HepG2 (cell line): ENCODE data around the gene ESPN. TPM values are rescaled to one million over a fixed set of nuclear protein-coding genes. Genes with fewer than 3 reads are reported as not detected.

Source experiments
- ATAC-seq: fragments of 200-7000 bp; cut with Tn5 transposase; 3 replicates; pipeline ENCODE4 v1.9.1; 2020; ENCODE audit warnings: mild to moderate bottlenecking, moderate library complexity
- BruUV-seq: library from RNA; stranded (reverse); fragments of 400-500 nt; replicated peaks from 2 replicates; lab custom pipeline; 2021; lab: Mats Ljungman, UMichigan
- CTCF ChIA-PET: fragments of 300-600 bp; formaldehyde crosslinking; extraction: SDS; loops from one replicate; lab custom pipeline; 2021; ENCODE audit warnings: low total read pairs, inconsistent platforms, low intra/inter-chr PET ratio; lab: Yijun Ruan, JAX
- POLR2A ChIA-PET: fragments of 350-600 bp; sonication (Branson Sonifier 250); formaldehyde crosslinking; loops from one replicate; lab custom pipeline; 2020; ENCODE audit warnings: antibody characterized with exemption, inconsistent platforms; lab: Yijun Ruan, JAX
- DNase-seq: peaks from one replicate; pipeline ENCODE4 v3.0.0-alpha.2; 2015; ENCODE audit warnings: low spot score
- FAIRE-seq: peaks from 3 replicates; lab custom pipeline; 2011; peaks lifted over from hg19 to GRCh38; lab: Jason Lieb, UNC
- H2AFZ ChIP-seq: one replicate; pipeline ENCODE4 v1.6.1; 2011; ENCODE audit warnings: low read length, inconsistent platforms
- H3K27ac ChIP-seq: fragments of 300-600 bp; 3 replicates; pipeline ENCODE4 v1.8.0; 2011; ENCODE audit warnings: mixed run types, mild to moderate bottlenecking, mixed read lengths, low read length, inconsistent platforms; ENCODE audit not compliant: insufficient read depth; ENCODE audit errors: extremely low read length
- H3K27me3 ChIP-seq, 2 experiments: fragments of 200-600 bp in 1 of 2; 2 replicates in 1 of 2; 3 replicates in 1 of 2; pipeline versions ENCODE4 v1.6.0 to v1.8.0; 2011; ENCODE audit warnings: low read length in 2 of 2, mild to moderate bottlenecking in 2 of 2, moderate library complexity in 2 of 2, inconsistent platforms in 1 of 2; ENCODE audit not compliant: insufficient read depth in 2 of 2, control insufficient read depth in 1 of 2
- H3K36me3 ChIP-seq, 2 experiments: fragments of 200-600 bp in 1 of 2; replicated peaks in 1 of 2; 2 replicates in 1 of 2; 3 replicates in 1 of 2; pipeline versions ENCODE4 v1.5.1 to v1.8.0; 2011; ENCODE audit warnings: low read length in 2 of 2, inconsistent platforms in 1 of 2; ENCODE audit not compliant: insufficient read depth in 2 of 2, control insufficient read depth in 1 of 2
- H3K4me1 ChIP-seq: 2 replicates; pipeline ENCODE4 v1.5.1; 2012; ENCODE audit warnings: low read length, inconsistent platforms; ENCODE audit not compliant: insufficient read depth
- H3K4me2 ChIP-seq: 2 replicates; pipeline ENCODE4 v1.6.0; 2011; ENCODE audit warnings: low read depth, low read length, inconsistent platforms
- H3K4me3 ChIP-seq, 3 experiments: fragments of 200-600 bp in 1 of 3; sonication (generic), shearing (Covaris generic) in 1 of 3; replicated peaks in 1 of 3; 2 replicates each; pipeline ENCODE4 v1.5.1; 2011 to 2016; ENCODE audit warnings: low read length in 3 of 3, inconsistent platforms in 2 of 3, low read depth in 2 of 3, mild to moderate bottlenecking in 2 of 3, control low read depth in 1 of 3, mixed read lengths in 1 of 3; ENCODE audit not compliant: insufficient read depth in 1 of 3
- H3K79me2 ChIP-seq: one replicate; pipeline ENCODE4 v1.6.1; 2011; ENCODE audit warnings: low read length, inconsistent platforms; ENCODE audit not compliant: insufficient read depth
- H3K9ac ChIP-seq: 2 replicates; pipeline ENCODE4 v1.6.0; 2011; ENCODE audit warnings: mild to moderate bottlenecking, low read depth, low read length, inconsistent platforms; ENCODE audit not compliant: insufficient read depth
- H3K9me3 ChIP-seq: 2 replicates; pipeline ENCODE4 v1.5.1; 2012; ENCODE audit warnings: mild to moderate bottlenecking, low read length
- H4K20me1 ChIP-seq: 2 replicates; pipeline ENCODE4 v1.6.0; 2011; ENCODE audit warnings: inconsistent platforms, mild to moderate bottlenecking, low read length, moderate library complexity; ENCODE audit not compliant: insufficient read depth
- CEBPG ChIP-seq: IDR thresholded peaks from 2 replicates; pipeline ENCODE4 v1.6.1; 2016
- E2F1 ChIP-seq: sonication (generic); formaldehyde crosslinking; IDR thresholded peaks from 2 replicates; pipeline ENCODE4 v1.5.0; 2020; ENCODE audit warnings: missing genetic modification reagents
- E2F2 ChIP-seq: sonication (generic); formaldehyde crosslinking; IDR thresholded peaks from 2 replicates; pipeline ENCODE4 v1.4.0; 2020; ENCODE audit warnings: missing genetic modification reagents, borderline replicate concordance
- ELF4 ChIP-seq: sonication (generic); formaldehyde crosslinking; IDR thresholded peaks from 2 replicates; pipeline ENCODE4 v1.5.0; 2020; ENCODE audit warnings: missing genetic modification reagents, mild to moderate bottlenecking, moderate library complexity, borderline replicate concordance
- GMEB2 ChIP-seq: IDR thresholded peaks from 2 replicates; pipeline ENCODE4 v1.6.1; 2016; ENCODE audit warnings: missing biosample characterization, missing genetic modification reagents, low read depth
- NONO ChIP-seq, 2 experiments: fragments of 450-650 bp in 1 of 2; sonication (generic) in 1 of 2; formaldehyde crosslinking in 1 of 2; IDR thresholded peaks in 1 of 2; conservative IDR thresholded peaks in 1 of 2; 2 replicates each; pipeline versions ENCODE4 v1.6.1 to v1.8.0; 2017 to 2022; ENCODE audit warnings: mild to moderate bottlenecking in 1 of 2, missing genetic modification reagents in 1 of 2, moderate library complexity in 1 of 2
- NR2F6 ChIP-seq, 2 experiments: IDR thresholded peaks; 2 replicates each; pipeline ENCODE4 v1.6.1; 2016; ENCODE audit warnings: antibody characterized with exemption in 1 of 2, mild to moderate bottlenecking in 1 of 2
- PRDM10 ChIP-seq: sonication (generic); formaldehyde crosslinking; IDR thresholded peaks from 2 replicates; pipeline ENCODE4 v1.4.0; 2020; ENCODE audit warnings: low read depth, missing genetic modification reagents
- SP140L ChIP-seq: sonication (generic); formaldehyde crosslinking; IDR thresholded peaks from 2 replicates; pipeline ENCODE4 v1.4.0; 2020; ENCODE audit warnings: missing genetic modification reagents, borderline replicate concordance
- ZHX1 ChIP-seq: sonication (generic); formaldehyde crosslinking; IDR thresholded peaks from 2 replicates; pipeline ENCODE4 v1.8.1; 2022; ENCODE audit warnings: low read depth, mild to moderate bottlenecking, missing genetic modification reagents
- ZNF282 ChIP-seq: fragments of 450-650 bp; IDR thresholded peaks from 2 replicates; pipeline ENCODE4 v1.6.1; 2018; ENCODE audit not compliant: partially characterized antibody
- WGBS: methylation state at CpG from one replicate; pipeline ENCODE4 v1.1.6; 2017; ENCODE audit warnings: low lambda C conversion rate; 5-methylcytosine and 5-hydroxymethylcytosine counted together
- in situ Hi-C: cut with HindIII; loops from 2 replicates; pipeline ENCODE4 v1.10.0; 2017; ENCODE audit warnings: low pct_unique_long_range_greater_than_20kb; ENCODE audit not compliant: extremely low pct_ligation_motif_present
- intact Hi-C: fragments of 100-400 bp; cut with micrococcal nuclease; formaldehyde crosslinking; loops from one replicate; pipeline ENCODE4 v1.10.0; 2022; ENCODE audit not compliant: unreplicated experiment
- polyA plus RNA-seq, 8 experiments: library from polyadenylated mRNA; depleted of rRNA in 3 of 8; stranded (reverse) in 7 of 8; unstranded in 1 of 8; fragments of >200 nt; fragmentation: Illumina TruSeq in 4 of 8; extraction: Trizol in 4 of 8; gene quantifications; 2 replicates each; pipeline versions ENCODE4 v1.2.1 to v1.2.3, GENCODE V29; 2011 to 2016; ENCODE audit warnings: low read depth in 4 of 8, missing spikeins in 1 of 8, mixed read lengths in 1 of 8; ENCODE audit not compliant: insufficient read depth in 1 of 8
- total RNA-seq, 5 experiments: library from RNA; depleted of rRNA; stranded (reverse); fragments of >200 nt; fragmentation: Illumina TruSeq; extraction: Trizol; gene quantifications; 2 replicates each; pipeline ENCODE4 v1.2.3, GENCODE V29; 2016; ENCODE audit warnings: low read depth in 1 of 5

Gene ESPN
- total and polyA plus RNA-seq, 2 of the 13 experiments (the other 11 are each of a cell fraction or from before 2014, with no cell fraction given) = 48.6 to 54.2 TPM

- H3K9me3 ChIP-seq = no peaks in the 10 kb centered on the region
- H3K4me3 ChIP-seq = peak overlapping the region; percentile 21 to 60 (median 45); a peak in 4 of 6 replicates
- no peaks in the 10 kb centered on the region for H3K79me2 ChIP-seq
- H3K4me2 ChIP-seq = peak overlapping the region; percentile 36
- intact Hi-C loops (loop anchor here (5.0 kb wide), 1 partner anchor 163 kb away; no protein-coding TSS in a partner anchor), in situ Hi-C loops (loop anchor here (5.0 to 25.0 kb wide), 2 partner anchors 43 to 728 kb away; no protein-coding TSS in a partner anchor)
- H3K27me3 ChIP-seq = peaks cover 0 to 3% of the 10 kb centered on the region in 2 experiments; a peak in 1 of 5 replicates
- no peak for ATAC-seq
- TF ChIP-seq NONO (IDR thresholded peaks at IDR 0.05) (no peak), NONO (CRISPR knock-in tag; conservative IDR thresholded peaks at IDR 0.05) (no peak), NR2F6 (IDR thresholded peaks at IDR 0.05) (no peak), NR2F6 (CRISPR knock-in tag; IDR thresholded peaks at IDR 0.05) (no peak), ZNF282 (no peak), ELF4 (CRISPR knock-in tag) (no peak), PRDM10 (no peak), E2F2 (CRISPR knock-in tag) (no peak), CEBPG (no peak), ZHX1 (CRISPR knock-in tag) (no peak), GMEB2 (CRISPR knock-in tag) (no peak), E2F1 (CRISPR knock-in tag) (no peak), SP140L (CRISPR knock-in tag) (no peak)
- H2AFZ ChIP-seq = no peak overlapping the region
- POLR2A ChIA-PET = no interaction called here
- no peaks in the 10 kb centered on the region for H3K36me3 ChIP-seq
- 71% methylated on average over 7 of the region's 13 CpGs for WGBS
- no peak overlapping the region for H3K27ac ChIP-seq
- CTCF ChIA-PET = no interaction called here
- BruUV-seq = no TSS peak
- no peak for DNase-seq
- H3K9ac ChIP-seq = no peak overlapping the region
- H4K20me1 ChIP-seq = no peaks in the 10 kb centered on the region
- FAIRE-seq = no peak
- H3K4me1 ChIP-seq = peaks cover 39% of the 10 kb centered on the region
Measured at GRCh38 chr1:6484826-6485167, 60.2 kb downstream of the ESPN start.
